Right lobe of liver (tissue), 4 donors: ENCODE results near the gene HLA-DMB.

Experiments
- POLR2A ChIP-seq: fragments of 450-650 bp; IDR thresholded peaks from one replicate; pipeline ENCODE4 v1.6.1; 2017; ENCODE audit warnings: antibody characterized with exemption, mild to moderate bottlenecking
- TF ChIP-seq, protein P1 (sequence below), 4 donors: fragments of 200-600 bp in 3 of 4; fragments of 450-650 bp in 1 of 4; IDR thresholded peaks; one replicate each; pipeline versions ENCODE4 v1.5.1 to v1.8.0; 2016 to 2022; ENCODE audit warnings: antibody characterized with exemption in 4 of 4, mild to moderate bottlenecking in 2 of 4
- donor health status: DM: no; HTN: no; CAD: no.
- donor health status: DM: no; HTN: no; CAD: no.
- donor health status: DM: no; HTN: yes; CAD: no.

DNA sequence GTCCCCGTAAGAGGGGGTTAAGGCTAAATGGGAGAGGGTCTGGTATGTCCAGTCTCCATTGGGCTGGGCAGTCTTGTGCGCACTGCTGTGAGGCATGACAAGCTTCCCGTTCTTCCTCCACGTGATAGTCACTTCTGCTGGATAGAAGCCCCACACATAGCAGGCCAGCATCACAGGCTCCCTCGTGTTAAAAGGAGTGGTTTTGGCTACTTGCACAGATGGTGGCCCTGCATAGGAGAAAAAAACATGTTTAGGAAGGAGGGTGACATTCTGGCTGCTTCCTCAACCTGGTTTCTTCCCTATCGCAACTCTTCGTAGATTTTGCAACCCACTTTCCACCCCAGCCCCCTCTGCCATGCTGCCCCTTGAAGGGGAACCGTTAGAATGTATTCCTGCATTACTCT, 3.6 kb downstream of the HLA-DMB start:
- TF ChIP-seq, protein P1, sequence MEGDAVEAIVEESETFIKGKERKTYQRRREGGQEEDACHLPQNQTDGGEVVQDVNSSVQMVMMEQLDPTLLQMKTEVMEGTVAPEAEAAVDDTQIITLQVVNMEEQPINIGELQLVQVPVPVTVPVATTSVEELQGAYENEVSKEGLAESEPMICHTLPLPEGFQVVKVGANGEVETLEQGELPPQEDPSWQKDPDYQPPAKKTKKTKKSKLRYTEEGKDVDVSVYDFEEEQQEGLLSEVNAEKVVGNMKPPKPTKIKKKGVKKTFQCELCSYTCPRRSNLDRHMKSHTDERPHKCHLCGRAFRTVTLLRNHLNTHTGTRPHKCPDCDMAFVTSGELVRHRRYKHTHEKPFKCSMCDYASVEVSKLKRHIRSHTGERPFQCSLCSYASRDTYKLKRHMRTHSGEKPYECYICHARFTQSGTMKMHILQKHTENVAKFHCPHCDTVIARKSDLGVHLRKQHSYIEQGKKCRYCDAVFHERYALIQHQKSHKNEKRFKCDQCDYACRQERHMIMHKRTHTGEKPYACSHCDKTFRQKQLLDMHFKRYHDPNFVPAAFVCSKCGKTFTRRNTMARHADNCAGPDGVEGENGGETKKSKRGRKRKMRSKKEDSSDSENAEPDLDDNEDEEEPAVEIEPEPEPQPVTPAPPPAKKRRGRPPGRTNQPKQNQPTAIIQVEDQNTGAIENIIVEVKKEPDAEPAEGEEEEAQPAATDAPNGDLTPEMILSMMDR (IDR thresholded peaks at IDR 0.05), result no peak
- TF ChIP-seq POLR2A, result no peak
